ENCODE measurements around the gene ILF3.

ILF3 gene

GRCh38 chr19:10690341-10690781, 36.2 kb downstream of the ILF3 start:
- TF ChIP-seq, protein P1, sequence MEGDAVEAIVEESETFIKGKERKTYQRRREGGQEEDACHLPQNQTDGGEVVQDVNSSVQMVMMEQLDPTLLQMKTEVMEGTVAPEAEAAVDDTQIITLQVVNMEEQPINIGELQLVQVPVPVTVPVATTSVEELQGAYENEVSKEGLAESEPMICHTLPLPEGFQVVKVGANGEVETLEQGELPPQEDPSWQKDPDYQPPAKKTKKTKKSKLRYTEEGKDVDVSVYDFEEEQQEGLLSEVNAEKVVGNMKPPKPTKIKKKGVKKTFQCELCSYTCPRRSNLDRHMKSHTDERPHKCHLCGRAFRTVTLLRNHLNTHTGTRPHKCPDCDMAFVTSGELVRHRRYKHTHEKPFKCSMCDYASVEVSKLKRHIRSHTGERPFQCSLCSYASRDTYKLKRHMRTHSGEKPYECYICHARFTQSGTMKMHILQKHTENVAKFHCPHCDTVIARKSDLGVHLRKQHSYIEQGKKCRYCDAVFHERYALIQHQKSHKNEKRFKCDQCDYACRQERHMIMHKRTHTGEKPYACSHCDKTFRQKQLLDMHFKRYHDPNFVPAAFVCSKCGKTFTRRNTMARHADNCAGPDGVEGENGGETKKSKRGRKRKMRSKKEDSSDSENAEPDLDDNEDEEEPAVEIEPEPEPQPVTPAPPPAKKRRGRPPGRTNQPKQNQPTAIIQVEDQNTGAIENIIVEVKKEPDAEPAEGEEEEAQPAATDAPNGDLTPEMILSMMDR (IDR thresholded peaks at IDR 0.05; ENCODE audit: insufficient read depth, missing control alignments): no peak
- no peak for FAIRE-seq
- no peak for DNase-seq (ENCODE audit: insufficient read length, low spot score)

- FAIRE-seq: no peak
- DNase-seq (ENCODE audit: insufficient read length, low spot score): no peak
- TF ChIP-seq, protein P1 (IDR thresholded peaks at IDR 0.05; ENCODE audit: insufficient read depth, missing control alignments): no peak
These were observed 37.2 kb downstream of the ILF3 start for GRCh38 chr19:10691178-10691881.

- TF ChIP-seq, protein P1 (IDR thresholded peaks at IDR 0.05; ENCODE audit: insufficient read depth, missing control alignments): no peak
- FAIRE-seq: no peak
These were observed 37.7 kb downstream of the ILF3 start for GRCh38 chr19:10691883-10692282.

GRCh38 chr19:10692673-10693264, 38.6 kb downstream of the ILF3 start:
- TF ChIP-seq, protein P1 (IDR thresholded peaks at IDR 0.05; ENCODE audit: insufficient read depth, missing control alignments): no peak
- DNase-seq (ENCODE audit: insufficient read length, low spot score) (no peak), FAIRE-seq (no peak)

More at GRCh38 chr19:10691883-10692282, 37.7 kb downstream of the ILF3 start:
- DNase-seq (ENCODE audit: insufficient read length, low spot score): no peak

DNA sequence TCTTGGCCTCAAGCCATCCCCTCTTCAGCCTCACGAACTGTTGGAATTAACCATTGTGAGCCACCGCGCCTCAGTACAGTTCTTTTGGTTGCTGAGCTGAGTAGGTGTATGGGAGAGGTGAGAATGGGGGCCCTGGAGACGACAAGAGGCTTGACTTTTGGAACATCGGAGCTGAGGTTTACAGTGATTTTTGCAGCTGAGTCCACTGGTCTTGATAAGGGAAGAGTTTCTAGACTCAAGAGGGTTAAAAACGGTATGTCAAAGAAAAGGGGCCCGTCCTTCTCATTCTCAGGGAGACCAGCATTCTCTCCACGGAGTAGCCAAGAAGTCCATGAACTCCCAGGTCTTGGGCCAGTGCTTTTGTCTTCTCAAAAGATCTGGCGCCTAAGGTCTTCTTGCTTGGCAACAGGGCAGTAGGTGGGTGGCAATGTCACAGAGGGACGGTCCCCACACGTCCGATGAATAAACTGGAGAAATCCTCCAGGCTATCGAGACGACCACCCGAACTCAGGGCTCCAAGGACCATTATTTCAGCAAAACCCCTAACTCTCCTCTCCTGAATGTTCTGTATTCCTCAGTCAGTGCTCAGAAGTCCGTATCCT, 40.7 kb downstream of the ILF3 start:
- TF ChIP-seq, protein P1 (IDR thresholded peaks at IDR 0.05; ENCODE audit: insufficient read depth, missing control alignments): no peak
- DNase-seq (ENCODE audit: insufficient read length, low spot score) (no peak), FAIRE-seq (no peak)

GRCh38 chr19:10695401-10696398, 41.6 kb downstream of the ILF3 start:
- DNase-seq (ENCODE audit: insufficient read length, low spot score) (peak; percentile 97), FAIRE-seq (no peak)
- TF ChIP-seq, protein P1 (IDR thresholded peaks at IDR 0.05; ENCODE audit: insufficient read depth, missing control alignments): no peak

All from D721Med (cell line).